ENCODE data around the gene TOP3B.

DNA sequence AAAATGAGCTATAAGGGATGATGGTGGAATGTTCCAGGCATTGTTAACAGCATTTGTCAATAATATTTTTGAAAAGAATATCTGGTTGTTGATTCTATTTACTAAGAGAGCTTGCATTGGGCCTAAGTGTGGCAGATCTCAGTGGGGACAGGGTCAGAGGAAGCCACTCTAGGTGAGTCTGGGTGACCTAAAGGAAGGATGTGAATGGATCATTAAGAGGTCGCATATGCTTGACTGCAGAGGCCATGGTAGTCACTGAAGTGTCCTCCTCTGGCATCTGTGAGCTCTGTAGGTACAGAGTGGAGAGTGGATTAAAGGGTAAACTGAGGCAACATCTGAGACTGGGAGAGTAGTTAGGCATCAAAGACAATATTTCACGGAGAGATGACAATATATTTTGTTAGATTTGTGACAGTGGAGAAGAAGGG is 37.9 kb upstream of the TOP3B start:
- TF ChIP-seq GATA3 (IDR thresholded peaks at IDR 0.05; ENCODE audit: low read depth, low read length) (no peak), GATA2 (IDR thresholded peaks at IDR 0.05; ENCODE audit: low read depth, low read length) (no peak)
